SIG-M5 (cell line): ENCODE results near the gene CCDC182.

Source experiments
- DNase-seq: peaks from one replicate; lab custom pipeline; 2025; lab: John Stamatoyannopoulos, UW

The CCDC182 gene

DNA sequence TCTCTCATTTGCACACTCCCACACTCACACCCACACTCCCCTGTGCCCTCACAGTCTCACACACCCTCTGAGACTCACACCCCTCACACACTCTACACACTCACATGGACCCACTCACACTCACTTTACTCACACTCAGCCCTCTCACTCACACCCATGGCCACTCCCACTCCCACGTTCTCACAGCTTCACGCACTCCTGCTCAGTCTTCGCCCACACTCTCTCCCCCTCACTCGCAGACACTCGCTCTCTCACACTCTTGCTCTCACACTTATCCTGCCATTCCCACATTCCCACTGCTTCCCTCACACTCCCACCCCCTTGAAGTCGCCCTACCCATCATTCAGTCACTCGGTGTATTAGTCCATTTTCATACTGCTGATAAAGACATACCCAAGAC is 47.9 kb downstream of the CCDC182 start:
- DNase-seq = no peak

- DNase-seq = no peak
Measured at GRCh38 chr17:57696050-57696449, 49.0 kb downstream of the CCDC182 start.
